H9 (cell line): ENCODE measurements around the gene SLC24A4. TPM values are rescaled to one million over a fixed set of nuclear protein-coding genes. Genes with fewer than 3 reads are reported as not detected.
A peak's percentile ranks its signal among the peaks of the same experiment; 100 is the strongest.

ENCODE experiments used
- DNase-seq: peaks from one replicate; pipeline ENCODE4 v3.0.0-alpha.2; 2017
- H2AFZ ChIP-seq: one replicate; pipeline ENCODE4 v1.6.1; 2013; ENCODE audit warnings: mild to moderate bottlenecking, low read length, control low read depth, moderate library complexity
- H2AK5ac ChIP-seq: 2 replicates; pipeline ENCODE4 v1.6.1; 2013; ENCODE audit warnings: low read length, control low read depth, mixed read lengths; ENCODE audit not compliant: insufficient read length
- H2BK120ac ChIP-seq: one replicate; pipeline ENCODE4 v1.6.1; 2013; ENCODE audit warnings: low read depth, mild to moderate bottlenecking, low read length, control low read depth, inconsistent platforms; ENCODE audit not compliant: poor library complexity, severe bottlenecking
- H2BK12ac ChIP-seq: 2 replicates; pipeline ENCODE4 v1.6.1; 2013; ENCODE audit warnings: low read length, control low read depth, mixed read lengths, low read depth; ENCODE audit not compliant: insufficient read length
- H2BK15ac ChIP-seq: 2 replicates; pipeline ENCODE4 v1.6.1; 2013; ENCODE audit warnings: low read depth, low read length, control low read depth
- H2BK20ac ChIP-seq: one replicate; pipeline ENCODE4 v1.6.1; 2013; ENCODE audit warnings: low read depth, mild to moderate bottlenecking, low read length, control low read depth, inconsistent platforms; ENCODE audit not compliant: poor library complexity, severe bottlenecking
- H2BK5ac ChIP-seq: 2 replicates; pipeline ENCODE4 v1.6.1; 2013; ENCODE audit warnings: low read length, control low read depth, mixed read lengths; ENCODE audit not compliant: insufficient read length
- H3K14ac ChIP-seq: 2 replicates; pipeline ENCODE4 v1.6.1; 2013; ENCODE audit warnings: low read length, control low read depth; ENCODE audit not compliant: insufficient read depth
- H3K18ac ChIP-seq: 2 replicates; pipeline ENCODE4 v1.6.1; 2013; ENCODE audit warnings: low read depth, mild to moderate bottlenecking, mixed read lengths, low read length, control low read depth; ENCODE audit not compliant: insufficient read length
- H3K23ac ChIP-seq: 2 replicates; pipeline ENCODE4 v1.6.1; 2013; ENCODE audit warnings: low read length, control low read depth, mixed read lengths, low read depth; ENCODE audit not compliant: insufficient read length
- H3K23me2 ChIP-seq: 2 replicates; pipeline ENCODE4 v1.6.1; 2013; ENCODE audit warnings: low read depth, mild to moderate bottlenecking, mixed read lengths, low read length, control low read depth; ENCODE audit not compliant: insufficient read length, poor library complexity, severe bottlenecking
- H3K27ac ChIP-seq: 2 replicates; pipeline ENCODE4 v1.5.1; 2013; ENCODE audit warnings: low read length, control low read depth, mixed read lengths, low read depth; ENCODE audit not compliant: insufficient read length
- H3K27me3 ChIP-seq: 2 replicates; pipeline ENCODE4 v1.6.1; 2013; ENCODE audit warnings: low read length, control low read depth, inconsistent platforms; ENCODE audit not compliant: insufficient read depth
- H3K4ac ChIP-seq: 2 replicates; pipeline ENCODE4 v1.6.1; 2013; ENCODE audit warnings: low read depth, mild to moderate bottlenecking, control low read depth, inconsistent platforms, low read length, moderate library complexity
- H3K4me1 ChIP-seq: 2 replicates; pipeline ENCODE4 v1.6.1; 2013; ENCODE audit warnings: low read length, control low read depth, inconsistent platforms; ENCODE audit not compliant: insufficient read depth
- H3K4me2 ChIP-seq: 2 replicates; pipeline ENCODE4 v1.6.1; 2013; ENCODE audit warnings: low read length, control low read depth, mixed read lengths; ENCODE audit not compliant: insufficient read length, insufficient read depth
- H3K56ac ChIP-seq: 2 replicates; pipeline ENCODE4 v1.6.1; 2013; ENCODE audit warnings: low read depth, mild to moderate bottlenecking, mixed read lengths, low read length, control low read depth; ENCODE audit not compliant: insufficient read length
- H3K79me1 ChIP-seq: 2 replicates; pipeline ENCODE4 v1.6.1; 2013; ENCODE audit warnings: low read depth, mild to moderate bottlenecking, moderate library complexity, low read length, control low read depth, inconsistent platforms; ENCODE audit not compliant: insufficient read depth, poor library complexity, severe bottlenecking
- H3K79me2 ChIP-seq: 2 replicates; pipeline ENCODE4 v1.6.1; 2013; ENCODE audit warnings: low read length, control low read depth, inconsistent platforms; ENCODE audit not compliant: insufficient read depth
- H3K9ac ChIP-seq: 2 replicates; pipeline ENCODE4 v1.6.1; 2013; ENCODE audit warnings: low read length, control low read depth, mixed read lengths; ENCODE audit not compliant: insufficient read length; ENCODE audit errors: extremely low read depth
- H3K9me3 ChIP-seq: one replicate; pipeline ENCODE4 v1.6.1; 2013; ENCODE audit warnings: low read depth, low read length, inconsistent platforms; ENCODE audit not compliant: control insufficient read depth
- H3T11ph ChIP-seq: one replicate; pipeline ENCODE4 v1.6.1; 2013; ENCODE audit warnings: mild to moderate bottlenecking, low read length, control low read depth, inconsistent platforms
- H4K20me1 ChIP-seq: one replicate; pipeline ENCODE4 v1.6.1; 2013; ENCODE audit not compliant: control insufficient read depth, insufficient read length, insufficient read depth
- H4K5ac ChIP-seq: 2 replicates; pipeline ENCODE4 v1.6.1; 2013; ENCODE audit warnings: low read depth, mild to moderate bottlenecking, mixed read lengths, low read length, control low read depth; ENCODE audit not compliant: insufficient read length
- H4K8ac ChIP-seq: replicated peaks from 2 replicates; pipeline ENCODE4 v1.6.1; 2013; ENCODE audit warnings: low read length, control low read depth, mixed read lengths, low read depth; ENCODE audit not compliant: insufficient read length
- H4K91ac ChIP-seq: 2 replicates; pipeline ENCODE4 v1.6.1; 2013; ENCODE audit warnings: low read depth, mild to moderate bottlenecking, moderate library complexity, mixed read lengths, low read length, control low read depth; ENCODE audit not compliant: insufficient read length
- H3K27ac Mint-ChIP-seq, 3 experiments: 2 replicates in 2 of 3; 3 replicates in 1 of 3; pipeline ENCODE4 v1.8.0; 2020 to 2021; ENCODE audit warnings: mixed read lengths in 3 of 3, mild to moderate bottlenecking in 1 of 3, moderate library complexity in 1 of 3
- H3K27me3 Mint-ChIP-seq: 2 replicates; pipeline ENCODE4 v1.8.0; 2021; ENCODE audit warnings: low read depth, mild to moderate bottlenecking, moderate library complexity, mixed read lengths
- H3K36me3 Mint-ChIP-seq, 3 experiments: 2 replicates in 2 of 3; 3 replicates in 1 of 3; pipeline ENCODE4 v1.8.0; 2020 to 2021; ENCODE audit warnings: low read depth in 3 of 3, mixed read lengths in 3 of 3; ENCODE audit not compliant: insufficient read depth in 1 of 3
- H3K4me1 Mint-ChIP-seq, 2 experiments: 2 replicates each; pipeline ENCODE4 v1.8.0; 2020; ENCODE audit warnings: mixed read lengths in 2 of 2
- H3K4me3 Mint-ChIP-seq, 2 experiments: 2 replicates in 1 of 2; 3 replicates in 1 of 2; pipeline ENCODE4 v1.8.0; 2020 to 2021; ENCODE audit warnings: mild to moderate bottlenecking in 2 of 2, mixed read lengths in 2 of 2, moderate library complexity in 1 of 2
- H3K9me3 Mint-ChIP-seq, 2 experiments: 2 replicates in 1 of 2; 3 replicates in 1 of 2; pipeline ENCODE4 v1.8.0; 2020; ENCODE audit warnings: mild to moderate bottlenecking in 2 of 2, mixed read lengths in 2 of 2, moderate library complexity in 1 of 2
- CTCF ChIP-seq: fragments of 200-600 bp; sonication (generic); conservative IDR thresholded peaks from 3 replicates; pipeline ENCODE4 v1.8.0; 2021; ENCODE audit warnings: antibody characterized with exemption, mild to moderate bottlenecking
- WGBS: extraction: QIAGEN DNeasy Blood & Tissue Kit; methylation state at CpG from one replicate; pipeline ENCODE4 v1.1.7; 2013; ENCODE audit warnings: missing lambda C conversion rate, low lambda C conversion rate, mixed read lengths; ENCODE audit not compliant: insufficient read length; ENCODE audit errors: extremely low coverage; 5-methylcytosine and 5-hydroxymethylcytosine counted together
- long read RNA-seq: library from polyadenylated mRNA; unstranded; transcript quantifications from one replicate; pipeline ENCODE4 v2.0.0, GENCODE V29; 2020
- total RNA-seq: library from RNA; stranded (reverse); gene quantifications from 2 replicates; pipeline ENCODE4 v1.2.1, GENCODE V29; 2021

The SLC24A4 gene
- 0.22 and 0.24 TPM in 2 replicates for total RNA-seq
- long read RNA-seq: 0 reads

- no peak within 1 kb of the TSS for H3K18ac ChIP-seq
- TF ChIP-seq CTCF: no peak
- H3K79me1 ChIP-seq: no peaks in the 10 kb centered on the region
- H2BK5ac ChIP-seq: no peak within 1 kb of the TSS
- Mint-ChIP-seq H3K4me1 (peaks cover 2 to 20% of the 10 kb centered on the region in 2 experiments), H3K9me3 (no peaks in the 10 kb centered on the region), H3K27me3 (peaks cover 96% of the 10 kb centered on the region), H3K4me3 (peak within 1 kb of the TSS; percentile 61 to 84), H3K36me3 (no peaks in the 10 kb centered on the region), H3K27ac (no peak within 1 kb of the TSS)
- H2BK12ac ChIP-seq: no peak within 1 kb of the TSS
- no peaks in the 10 kb centered on the region for H3K4me1 ChIP-seq
- no peak within 1 kb of the TSS for H4K8ac ChIP-seq
- H3K9ac ChIP-seq: no peak within 1 kb of the TSS
- H3K27ac ChIP-seq: no peak within 1 kb of the TSS
- WGBS: no CpG with 5 or more reads among the region's 117 CpGs
- H3K27me3 ChIP-seq: peaks cover 39% of the 10 kb centered on the region
- no peak within 1 kb of the TSS for H3K56ac ChIP-seq
- H4K91ac ChIP-seq: no peak within 1 kb of the TSS
- H3K4ac ChIP-seq: no peak within 1 kb of the TSS
- no peak within 1 kb of the TSS for H3T11ph ChIP-seq
- no peak within 1 kb of the TSS for H2BK120ac ChIP-seq
- peak within 1 kb of the TSS; percentile 26 for H3K4me2 ChIP-seq
- no peak within 1 kb of the TSS for H2BK15ac ChIP-seq
- H4K20me1 ChIP-seq: no peaks in the 10 kb centered on the region
- H2BK20ac ChIP-seq: no peak within 1 kb of the TSS
- H3K79me2 ChIP-seq: no peaks in the 10 kb centered on the region
- peaks cover 9% of the 10 kb centered on the region for H3K23me2 ChIP-seq
- H2AFZ ChIP-seq: no peak within 1 kb of the TSS
- peak; percentile 60 for DNase-seq
- no peak within 1 kb of the TSS for H3K23ac ChIP-seq
- no peaks in the 10 kb centered on the region for H3K9me3 ChIP-seq
- no peak within 1 kb of the TSS for H3K14ac ChIP-seq
- no peak within 1 kb of the TSS for H4K5ac ChIP-seq
- H2AK5ac ChIP-seq: no peak within 1 kb of the TSS
These were observed at the start of gene SLC24A4 for GRCh38 chr14:92323011-92323915. TSS of gene SLC24A4 (plus strand) at chr14:92323165. CDS start at chr14:92323831, 666 bp downstream.
